ENCODE results near the gene SLC34A3. TPM values are rescaled to one million over a fixed set of nuclear protein-coding genes. Genes with fewer than 3 reads are reported as not detected.
A peak's percentile ranks its signal among the peaks of the same experiment; 100 is the strongest.

The SLC34A3 gene
- total and polyA plus RNA-seq, 2 experiments from 2014 or later = not detected

- H3K4me1 ChIP-seq (ENCODE audit: low read depth) = peaks cover 31% of the 10 kb centered on the region
- no peak for TF ChIP-seq CTCF (IDR thresholded peaks at IDR 0.05; ENCODE audit: low read depth, low read length)
- H3K9me3 ChIP-seq (ENCODE audit: low read depth) = no peaks in the 10 kb centered on the region
- H3K27me3 ChIP-seq = no peaks in the 10 kb centered on the region
- peak overlapping the region; percentile 80 for H3K27ac ChIP-seq
- no peaks in the 10 kb centered on the region for H3K36me3 ChIP-seq
- no peak for DNase-seq (ENCODE audit: low read depth in 1 of 2, low spot score in 1 of 2)
- no peak overlapping the region for H3K4me3 ChIP-seq
Measured at GRCh38 chr9:137219757-137220316, 10.9 kb upstream of the SLC34A3 start.

GRCh38 chr9:137220317-137221094, 10.2 kb upstream of the SLC34A3 start:
- TF ChIP-seq CTCF (IDR thresholded peaks at IDR 0.05; ENCODE audit: low read depth, low read length) = no peak
- H3K4me3 ChIP-seq = no peak overlapping the region
- H3K4me1 ChIP-seq (ENCODE audit: low read depth) = peaks cover 31% of the 10 kb centered on the region

GRCh38 chr9:137221095-137221505, 9.6 kb upstream of the SLC34A3 start:
- Histone ChIP-seq H3K27ac (peak overlapping the region; percentile 80), H3K9me3 (ENCODE audit: low read depth) (no peaks in the 10 kb centered on the region), H3K36me3 (no peaks in the 10 kb centered on the region), H3K4me1 (ENCODE audit: low read depth) (peaks cover 31% of the 10 kb centered on the region), H3K4me3 (peak overlapping the region; percentile 59), H3K27me3 (no peaks in the 10 kb centered on the region)
- no peak for TF ChIP-seq CTCF (IDR thresholded peaks at IDR 0.05; ENCODE audit: low read depth, low read length)
- no peak for DNase-seq (ENCODE audit: low read depth in 1 of 2, low spot score in 1 of 2)

More at GRCh38 chr9:137220317-137221094, 10.2 kb upstream of the SLC34A3 start:
- Histone ChIP-seq H3K36me3 (no peaks in the 10 kb centered on the region), H3K27me3 (no peaks in the 10 kb centered on the region), H3K9me3 (ENCODE audit: low read depth) (no peaks in the 10 kb centered on the region), H3K27ac (peak overlapping the region; percentile 80)
- DNase-seq (ENCODE audit: low read depth in 1 of 2, low spot score in 1 of 2) = no peak

GRCh38 chr9:137221506-137222111, 9.1 kb upstream of the SLC34A3 start:
- Histone ChIP-seq H3K4me3 (peak overlapping the region; percentile 59), H3K27me3 (no peaks in the 10 kb centered on the region), H3K27ac (peak overlapping the region; percentile 80), H3K9me3 (ENCODE audit: low read depth) (no peaks in the 10 kb centered on the region), H3K4me1 (ENCODE audit: low read depth) (peaks cover 31% of the 10 kb centered on the region), H3K36me3 (no peaks in the 10 kb centered on the region)
- DNase-seq (ENCODE audit: low read depth in 1 of 2, low spot score in 1 of 2) = peak in 1 of 2 donors; percentile 57
- TF ChIP-seq CTCF (IDR thresholded peaks at IDR 0.05; ENCODE audit: low read depth, low read length) = no peak

- Histone ChIP-seq H3K4me1 (ENCODE audit: low read depth) (peaks cover 29% of the 10 kb centered on the region), H3K27ac (peak within 1 kb of the TSS; percentile 81)
- DNase-seq (ENCODE audit: low read depth in 1 of 2, low spot score in 1 of 2) = peak in 1 of 2 donors; percentile 57
Measured at GRCh38 chr9:137222190-137223077, 8.3 kb upstream of the SLC34A3 start, which contains the start of gene RNF208. RNF208 (minus strand) TSS chr9:137222240; CDS start chr9:137221212, 1,028 bp downstream.

More at GRCh38 chr9:137222190-137223077, 8.3 kb upstream of the SLC34A3 start, which contains the start of gene RNF208:
- H3K36me3 ChIP-seq = no peaks in the 10 kb centered on the region
- TF ChIP-seq CTCF (IDR thresholded peaks at IDR 0.05; ENCODE audit: low read depth, low read length) = no peak
- no peaks in the 10 kb centered on the region for H3K27me3 ChIP-seq
- H3K9me3 ChIP-seq (ENCODE audit: low read depth) = no peaks in the 10 kb centered on the region
- peak within 1 kb of the TSS; percentile 59 for H3K4me3 ChIP-seq

Data from cardiac muscle cell (in vitro differentiated cells and primary cell).